Trophoblast cell (in vitro differentiated cells and primary cell): ENCODE data around the gene ABLIM1.

ENCODE experiments used
- DNase-seq, 2 donors: peaks; one replicate each; pipeline ENCODE4 v3.0.0-alpha.2; 2016
- H2AFZ ChIP-seq: 2 replicates; pipeline ENCODE4 v1.6.1; 2013; ENCODE audit warnings: low read length, moderate library complexity, mild to moderate bottlenecking; ENCODE audit not compliant: insufficient read depth, poor library complexity
- H2AK5ac ChIP-seq: 2 replicates; pipeline ENCODE4 v1.6.1; 2013; ENCODE audit warnings: mild to moderate bottlenecking, low read length
- H2BK120ac ChIP-seq: 2 replicates; pipeline ENCODE4 v1.6.1; 2013; ENCODE audit warnings: low read length, mild to moderate bottlenecking, moderate library complexity; ENCODE audit not compliant: insufficient read depth, poor library complexity
- H2BK12ac ChIP-seq: 2 replicates; pipeline ENCODE4 v1.6.1; 2013; ENCODE audit warnings: mild to moderate bottlenecking, low read length, moderate library complexity
- H2BK5ac ChIP-seq: 2 replicates; pipeline ENCODE4 v1.6.1; 2013; ENCODE audit warnings: low read length, low read depth, moderate library complexity, mild to moderate bottlenecking; ENCODE audit not compliant: poor library complexity
- H3K14ac ChIP-seq: 2 replicates; pipeline ENCODE4 v1.6.1; 2013; ENCODE audit warnings: mild to moderate bottlenecking, low read length
- H3K18ac ChIP-seq: 2 replicates; pipeline ENCODE4 v1.6.1; 2013; ENCODE audit warnings: mild to moderate bottlenecking, low read length
- H3K23ac ChIP-seq: 2 replicates; pipeline ENCODE4 v1.6.1; 2013; ENCODE audit warnings: low read length
- H3K27ac ChIP-seq: 2 replicates; pipeline ENCODE4 v1.5.1; 2013; ENCODE audit warnings: low read depth, mild to moderate bottlenecking, inconsistent platforms, low read length, moderate library complexity
- H3K27me3 ChIP-seq: 2 replicates; pipeline ENCODE4 v1.6.1; 2013; ENCODE audit warnings: inconsistent platforms, mild to moderate bottlenecking, low read length, moderate library complexity; ENCODE audit not compliant: insufficient read depth
- H3K36me3 ChIP-seq, 2 experiments: 1 replicate in 1 of 2; 2 replicates in 1 of 2; pipeline ENCODE4 v1.6.1; 2013; ENCODE audit warnings: low read length in 2 of 2, mild to moderate bottlenecking in 2 of 2, moderate library complexity in 1 of 2; ENCODE audit not compliant: insufficient read depth in 2 of 2, control insufficient read depth in 1 of 2
- H3K4ac ChIP-seq: 2 replicates; pipeline ENCODE4 v1.6.1; 2013; ENCODE audit warnings: low read depth, mild to moderate bottlenecking, low read length, moderate library complexity
- H3K4me1 ChIP-seq, 2 experiments: 1 replicate in 1 of 2; 2 replicates in 1 of 2; pipeline ENCODE4 v1.6.1; 2013; ENCODE audit warnings: low read length in 2 of 2, mild to moderate bottlenecking in 2 of 2, moderate library complexity in 1 of 2; ENCODE audit not compliant: insufficient read depth in 2 of 2, control insufficient read depth in 1 of 2
- H3K4me2 ChIP-seq: 2 replicates; pipeline ENCODE4 v1.6.1; 2013; ENCODE audit warnings: inconsistent platforms, mild to moderate bottlenecking, low read length, moderate library complexity
- H3K4me3 ChIP-seq: 2 replicates; pipeline ENCODE4 v1.5.1; 2013; ENCODE audit warnings: mild to moderate bottlenecking, low read depth, low read length, inconsistent platforms
- H3K79me1 ChIP-seq: one replicate; pipeline ENCODE4 v1.6.1; 2013; ENCODE audit warnings: low read length
- H3K79me2 ChIP-seq: 2 replicates; pipeline ENCODE4 v1.6.1; 2013; ENCODE audit warnings: low read length, mild to moderate bottlenecking; ENCODE audit not compliant: control insufficient read depth, insufficient read depth, poor library complexity
- H3K9ac ChIP-seq: 2 replicates; pipeline ENCODE4 v1.6.1; 2013; ENCODE audit warnings: mild to moderate bottlenecking, low read length
- H3K9me3 ChIP-seq: 2 replicates; pipeline ENCODE4 v1.6.1; 2013; ENCODE audit warnings: low read depth, mild to moderate bottlenecking, control low read depth, inconsistent platforms, low read length; ENCODE audit not compliant: insufficient read depth
- H4K12ac ChIP-seq: 2 replicates; pipeline ENCODE4 v1.6.1; 2013; ENCODE audit warnings: low read depth, mild to moderate bottlenecking, low read length, moderate library complexity
- H4K8ac ChIP-seq: 2 replicates; pipeline ENCODE4 v1.6.1; 2013; ENCODE audit warnings: low read depth, mild to moderate bottlenecking, low read length, moderate library complexity
- H4K91ac ChIP-seq: one replicate; pipeline ENCODE4 v1.6.1; 2013; ENCODE audit warnings: low read depth, mild to moderate bottlenecking, low read length, moderate library complexity
- WGBS: extraction: QIAGEN DNeasy Blood & Tissue Kit; methylation state at CpG from one replicate; pipeline ENCODE4 v1.1.7; 2013; ENCODE audit warnings: missing lambda C conversion rate; ENCODE audit not compliant: insufficient read length, insufficient coverage; ENCODE audit errors: extremely low coverage; 5-methylcytosine and 5-hydroxymethylcytosine counted together

The ABLIM1 gene

GRCh38 chr10:114593816-114594468 is 64.1 kb downstream of the ABLIM1 start:
- no peak overlapping the region for H2AK5ac ChIP-seq
- no peak overlapping the region for H2BK12ac ChIP-seq
- H2BK120ac ChIP-seq = no peak overlapping the region
- H3K9ac ChIP-seq = no peak overlapping the region
- no CpG with 5 or more reads among the region's 1 CpG for WGBS
- H3K14ac ChIP-seq = no peak overlapping the region
- no peak overlapping the region for H3K18ac ChIP-seq
- no peak overlapping the region for H2BK5ac ChIP-seq
- H3K79me1 ChIP-seq = no peaks in the 10 kb centered on the region
- no peaks in the 10 kb centered on the region for H3K79me2 ChIP-seq
- no peak overlapping the region for H3K27ac ChIP-seq
- H3K4me1 ChIP-seq = no peaks in the 10 kb centered on the region
- H4K91ac ChIP-seq = no peak overlapping the region
- no peak overlapping the region for H4K12ac ChIP-seq
- no peak overlapping the region for H4K8ac ChIP-seq
- H2AFZ ChIP-seq = no peak overlapping the region
- H3K36me3 ChIP-seq = no peaks in the 10 kb centered on the region
- H3K4ac ChIP-seq = no peak overlapping the region
- peaks cover 2% of the 10 kb centered on the region for H3K27me3 ChIP-seq
- no peak overlapping the region for H3K4me2 ChIP-seq
- H3K4me3 ChIP-seq = no peak overlapping the region
- DNase-seq = no peak
- H3K23ac ChIP-seq = no peak overlapping the region
- no peaks in the 10 kb centered on the region for H3K9me3 ChIP-seq

GRCh38 chr10:114593240-114593792 is 64.8 kb downstream of the ABLIM1 start:
- H3K14ac ChIP-seq = no peak overlapping the region
- H3K23ac ChIP-seq = no peak overlapping the region
- no peak overlapping the region for H2AK5ac ChIP-seq
- H3K4ac ChIP-seq = no peak overlapping the region
- H2BK12ac ChIP-seq = no peak overlapping the region
- no peak overlapping the region for H2BK120ac ChIP-seq
- H3K4me2 ChIP-seq = no peak overlapping the region
- H3K9ac ChIP-seq = no peak overlapping the region
- no peak overlapping the region for H2BK5ac ChIP-seq
- no peaks in the 10 kb centered on the region for H3K79me2 ChIP-seq
- H3K4me3 ChIP-seq = no peak overlapping the region
- no peak overlapping the region for H4K12ac ChIP-seq
- H2AFZ ChIP-seq = no peak overlapping the region
- no peak overlapping the region for H3K18ac ChIP-seq
- no peaks in the 10 kb centered on the region for H3K4me1 ChIP-seq
- no peaks in the 10 kb centered on the region for H3K9me3 ChIP-seq
- H4K8ac ChIP-seq = no peak overlapping the region
- no peaks in the 10 kb centered on the region for H3K79me1 ChIP-seq
- peaks cover 2% of the 10 kb centered on the region for H3K27me3 ChIP-seq
- no peak overlapping the region for H4K91ac ChIP-seq
- H3K27ac ChIP-seq = no peak overlapping the region
- no peak for DNase-seq
- no peaks in the 10 kb centered on the region for H3K36me3 ChIP-seq

GRCh38 chr10:114590993-114591392 is 67.1 kb downstream of the ABLIM1 start:
- Histone ChIP-seq H3K4me1 (no peaks in the 10 kb centered on the region), H3K23ac (no peak overlapping the region), H3K4me3 (no peak overlapping the region), H3K79me2 (no peaks in the 10 kb centered on the region), H2BK5ac (no peak overlapping the region), H3K79me1 (no peaks in the 10 kb centered on the region), H2BK120ac (no peak overlapping the region), H4K91ac (no peak overlapping the region), H4K8ac (no peak overlapping the region), H3K36me3 (no peaks in the 10 kb centered on the region), H3K14ac (no peak overlapping the region), H3K4ac (no peak overlapping the region), H3K27ac (no peak overlapping the region), H3K4me2 (no peak overlapping the region), H2AK5ac (no peak overlapping the region), H4K12ac (no peak overlapping the region), H3K27me3 (peaks cover 2% of the 10 kb centered on the region), H2AFZ (no peak overlapping the region), H2BK12ac (no peak overlapping the region), H3K9ac (no peak overlapping the region), H3K9me3 (no peaks in the 10 kb centered on the region), H3K18ac (no peak overlapping the region)
- DNase-seq = no peak

- Histone ChIP-seq H4K12ac (no peak overlapping the region), H3K4me3 (no peak overlapping the region), H2AK5ac (no peak overlapping the region), H4K8ac (no peak overlapping the region), H3K4ac (no peak overlapping the region), H3K4me2 (no peak overlapping the region), H3K14ac (no peak overlapping the region), H3K79me2 (no peaks in the 10 kb centered on the region), H3K27me3 (no peaks in the 10 kb centered on the region), H3K4me1 (no peaks in the 10 kb centered on the region), H2BK5ac (no peak overlapping the region), H3K9me3 (no peaks in the 10 kb centered on the region), H3K79me1 (no peaks in the 10 kb centered on the region), H2BK120ac (no peak overlapping the region), H3K18ac (no peak overlapping the region), H3K36me3 (no peaks in the 10 kb centered on the region), H4K91ac (no peak overlapping the region), H3K9ac (no peak overlapping the region), H2BK12ac (no peak overlapping the region), H3K27ac (no peak overlapping the region), H2AFZ (no peak overlapping the region), H3K23ac (no peak overlapping the region)
- WGBS = no CpG with 5 or more reads among the region's 2 CpGs
- DNase-seq = no peak
Measured at GRCh38 chr10:114584419-114584818, 73.7 kb downstream of the ABLIM1 start.
